HepG2 (cell line): ENCODE measurements around the gene ACVR1B. TPM values are rescaled to one million over a fixed set of nuclear protein-coding genes. Genes with fewer than 3 reads are reported as not detected.

Experiments used
- ATAC-seq: fragments of 200-7000 bp; cut with Tn5 transposase; 3 replicates; pipeline ENCODE4 v1.9.1; 2020; ENCODE audit warnings: mild to moderate bottlenecking, moderate library complexity
- BruUV-seq: library from RNA; stranded (reverse); fragments of 400-500 nt; replicated peaks from 2 replicates; lab custom pipeline; 2021; lab: Mats Ljungman, UMichigan
- CTCF ChIA-PET: fragments of 300-600 bp; formaldehyde crosslinking; extraction: SDS; loops from one replicate; lab custom pipeline; 2021; ENCODE audit warnings: low total read pairs, inconsistent platforms, low intra/inter-chr PET ratio; lab: Yijun Ruan, JAX
- POLR2A ChIA-PET: fragments of 350-600 bp; sonication (Branson Sonifier 250); formaldehyde crosslinking; loops from one replicate; lab custom pipeline; 2020; ENCODE audit warnings: antibody characterized with exemption, inconsistent platforms; lab: Yijun Ruan, JAX
- DNase-seq: peaks from one replicate; pipeline ENCODE4 v3.0.0-alpha.2; 2015; ENCODE audit warnings: low spot score
- FAIRE-seq: peaks from 3 replicates; lab custom pipeline; 2011; peaks lifted over from hg19 to GRCh38; lab: Jason Lieb, UNC
- H2AFZ ChIP-seq: one replicate; pipeline ENCODE4 v1.6.1; 2011; ENCODE audit warnings: low read length, inconsistent platforms
- H3K27ac ChIP-seq: fragments of 300-600 bp; 3 replicates; pipeline ENCODE4 v1.8.0; 2011; ENCODE audit warnings: mixed run types, mild to moderate bottlenecking, mixed read lengths, low read length, inconsistent platforms; ENCODE audit not compliant: insufficient read depth; ENCODE audit errors: extremely low read length
- H3K27me3 ChIP-seq, 2 experiments: fragments of 200-600 bp in 1 of 2; 2 replicates in 1 of 2; 3 replicates in 1 of 2; pipeline versions ENCODE4 v1.6.0 to v1.8.0; 2011; ENCODE audit warnings: low read length in 2 of 2, mild to moderate bottlenecking in 2 of 2, moderate library complexity in 2 of 2, inconsistent platforms in 1 of 2; ENCODE audit not compliant: insufficient read depth in 2 of 2, control insufficient read depth in 1 of 2
- H3K36me3 ChIP-seq, 2 experiments: fragments of 200-600 bp in 1 of 2; replicated peaks in 1 of 2; 2 replicates in 1 of 2; 3 replicates in 1 of 2; pipeline versions ENCODE4 v1.5.1 to v1.8.0; 2011; ENCODE audit warnings: low read length in 2 of 2, inconsistent platforms in 1 of 2; ENCODE audit not compliant: insufficient read depth in 2 of 2, control insufficient read depth in 1 of 2
- H3K4me1 ChIP-seq: 2 replicates; pipeline ENCODE4 v1.5.1; 2012; ENCODE audit warnings: low read length, inconsistent platforms; ENCODE audit not compliant: insufficient read depth
- H3K4me2 ChIP-seq: 2 replicates; pipeline ENCODE4 v1.6.0; 2011; ENCODE audit warnings: low read depth, low read length, inconsistent platforms
- H3K4me3 ChIP-seq, 3 experiments: fragments of 200-600 bp in 1 of 3; sonication (generic), shearing (Covaris generic) in 1 of 3; replicated peaks in 1 of 3; 2 replicates each; pipeline ENCODE4 v1.5.1; 2011 to 2016; ENCODE audit warnings: low read length in 3 of 3, inconsistent platforms in 2 of 3, low read depth in 2 of 3, mild to moderate bottlenecking in 2 of 3, control low read depth in 1 of 3, mixed read lengths in 1 of 3; ENCODE audit not compliant: insufficient read depth in 1 of 3
- H3K79me2 ChIP-seq: one replicate; pipeline ENCODE4 v1.6.1; 2011; ENCODE audit warnings: low read length, inconsistent platforms; ENCODE audit not compliant: insufficient read depth
- H3K9ac ChIP-seq: 2 replicates; pipeline ENCODE4 v1.6.0; 2011; ENCODE audit warnings: mild to moderate bottlenecking, low read depth, low read length, inconsistent platforms; ENCODE audit not compliant: insufficient read depth
- H3K9me3 ChIP-seq: 2 replicates; pipeline ENCODE4 v1.5.1; 2012; ENCODE audit warnings: mild to moderate bottlenecking, low read length
- H4K20me1 ChIP-seq: 2 replicates; pipeline ENCODE4 v1.6.0; 2011; ENCODE audit warnings: inconsistent platforms, mild to moderate bottlenecking, low read length, moderate library complexity; ENCODE audit not compliant: insufficient read depth
- ATRX ChIP-seq: sonication (generic); formaldehyde crosslinking; IDR thresholded peaks from 2 replicates; pipeline ENCODE4 v1.4.0; 2020; ENCODE audit warnings: missing genetic modification reagents, borderline replicate concordance
- CHD2 ChIP-seq: IDR thresholded peaks from 2 replicates; pipeline ENCODE4 v1.6.1; 2011; ENCODE audit warnings: low read depth, low read length, improper control_type of control experiment
- ELF3 ChIP-seq: IDR thresholded peaks from 2 replicates; pipeline ENCODE4 v1.6.1; 2016; ENCODE audit warnings: missing genetic modification reagents, missing compliant biosample characterization
- HNF1B ChIP-seq: sonication (generic); formaldehyde crosslinking; IDR thresholded peaks from 2 replicates; pipeline ENCODE4 v1.5.1; 2020; ENCODE audit warnings: mild to moderate bottlenecking, moderate library complexity, missing genetic modification reagents
- JUN ChIP-seq: sonication (generic); formaldehyde crosslinking; IDR thresholded peaks from 2 replicates; pipeline ENCODE4 v1.4.0; 2020; ENCODE audit warnings: mild to moderate bottlenecking, missing genetic modification reagents
- KDM2A ChIP-seq: sonication (generic); formaldehyde crosslinking; IDR thresholded peaks from 2 replicates; pipeline ENCODE4 v1.4.0; 2020; ENCODE audit warnings: low read depth, missing genetic modification reagents, borderline replicate concordance
- KDM6A ChIP-seq: IDR thresholded peaks from 2 replicates; pipeline ENCODE4 v1.6.1; 2016; ENCODE audit warnings: low read depth
- PATZ1 ChIP-seq: sonication (generic); formaldehyde crosslinking; IDR thresholded peaks from 2 replicates; pipeline ENCODE4 v1.4.0; 2020; ENCODE audit warnings: missing genetic modification reagents
- POLR2A ChIP-seq, 2 experiments: IDR thresholded peaks; 2 replicates each; pipeline ENCODE4 v1.6.1; 2011; ENCODE audit warnings: low read depth in 2 of 2, low read length in 2 of 2, mild to moderate bottlenecking in 1 of 2, moderate library complexity in 1 of 2; ENCODE audit not compliant: insufficient read depth in 1 of 2
- RAD21 ChIP-seq: fragments of 450-650 bp; formaldehyde crosslinking; IDR thresholded peaks from 2 replicates; pipeline ENCODE4 v1.5.0; 2020; ENCODE audit warnings: mild to moderate bottlenecking
- RFXAP ChIP-seq: sonication (generic); formaldehyde crosslinking; IDR thresholded peaks from 2 replicates; pipeline ENCODE4 v1.4.0; 2020; ENCODE audit warnings: missing genetic modification reagents, borderline replicate concordance
- SAFB2 ChIP-seq: sonication (generic); formaldehyde crosslinking; IDR thresholded peaks from 2 replicates; pipeline ENCODE4 v1.5.1; 2020; ENCODE audit warnings: missing genetic modification reagents, low read depth, mild to moderate bottlenecking, borderline replicate concordance
- SMAD3 ChIP-seq: sonication (generic); formaldehyde crosslinking; IDR thresholded peaks from 2 replicates; pipeline ENCODE4 v1.4.0; 2020; ENCODE audit warnings: missing genetic modification reagents
- STAG1 ChIP-seq: sonication (generic); formaldehyde crosslinking; IDR thresholded peaks from 2 replicates; pipeline ENCODE4 v1.4.0; 2020; ENCODE audit warnings: missing genetic modification reagents
- YY1 ChIP-seq: IDR thresholded peaks from 2 replicates; pipeline ENCODE4 v1.6.1; 2011; ENCODE audit warnings: low read length, low read depth, moderate library complexity, mild to moderate bottlenecking; ENCODE audit not compliant: insufficient read depth, insufficient replicate concordance
- ZFX ChIP-seq: sonication (generic); formaldehyde crosslinking; IDR thresholded peaks from 2 replicates; pipeline ENCODE4 v1.4.0; 2020; ENCODE audit warnings: mild to moderate bottlenecking, low read depth, missing genetic modification reagents, moderate library complexity
- ZGPAT ChIP-seq: IDR thresholded peaks from 2 replicates; pipeline ENCODE4 v1.6.1; 2016; ENCODE audit warnings: mild to moderate bottlenecking
- ZNF577 ChIP-seq: sonication (generic); formaldehyde crosslinking; IDR thresholded peaks from 2 replicates; pipeline ENCODE4 v1.4.0; 2020; ENCODE audit warnings: mild to moderate bottlenecking, low read depth, missing genetic modification reagents, borderline replicate concordance
- ZNF792 ChIP-seq: IDR thresholded peaks from 2 replicates; pipeline ENCODE4 v1.6.1; 2016
- WGBS: methylation state at CpG from one replicate; pipeline ENCODE4 v1.1.6; 2017; ENCODE audit warnings: low lambda C conversion rate; 5-methylcytosine and 5-hydroxymethylcytosine counted together
- in situ Hi-C: cut with HindIII; loops from 2 replicates; pipeline ENCODE4 v1.10.0; 2017; ENCODE audit warnings: low pct_unique_long_range_greater_than_20kb; ENCODE audit not compliant: extremely low pct_ligation_motif_present
- intact Hi-C: fragments of 100-400 bp; cut with micrococcal nuclease; formaldehyde crosslinking; loops from one replicate; pipeline ENCODE4 v1.10.0; 2022; ENCODE audit not compliant: unreplicated experiment
- polyA plus RNA-seq, 8 experiments: library from polyadenylated mRNA; depleted of rRNA in 3 of 8; stranded (reverse) in 7 of 8; unstranded in 1 of 8; fragments of >200 nt; fragmentation: Illumina TruSeq in 4 of 8; extraction: Trizol in 4 of 8; gene quantifications; 2 replicates each; pipeline versions ENCODE4 v1.2.1 to v1.2.3, GENCODE V29; 2011 to 2016; ENCODE audit warnings: low read depth in 4 of 8, missing spikeins in 1 of 8, mixed read lengths in 1 of 8; ENCODE audit not compliant: insufficient read depth in 1 of 8
- total RNA-seq, 5 experiments: library from RNA; depleted of rRNA; stranded (reverse); fragments of >200 nt; fragmentation: Illumina TruSeq; extraction: Trizol; gene quantifications; 2 replicates each; pipeline ENCODE4 v1.2.3, GENCODE V29; 2016; ENCODE audit warnings: low read depth in 1 of 5

Gene ACVR1B
- total and polyA plus RNA-seq, 2 of the 13 experiments (the other 11 are each of a cell fraction or from before 2014, with no cell fraction given) = 8.9 to 12.1 TPM

- BruUV-seq = no TSS peak
- H3K4me3 ChIP-seq = no peak overlapping the region
- H3K9ac ChIP-seq = no peak overlapping the region
- no peak overlapping the region for H2AFZ ChIP-seq
- FAIRE-seq (peak; percentile 65), ATAC-seq (peak; percentile 63), DNase-seq (peak; percentile 40)
- CTCF ChIA-PET = interaction anchor here (1.3 to 5.7 kb wide), 4 partner anchors 11 to 79 kb away, joined by 4 to 99 read pairs (median 6); no protein-coding TSS in a partner anchor
- no peaks in the 10 kb centered on the region for H3K79me2 ChIP-seq
- H3K27ac ChIP-seq = no peak overlapping the region
- in situ Hi-C loops (no loop called here), intact Hi-C loops (loop anchor here (1.0 kb wide), 1 partner anchor 16 kb away; no protein-coding TSS in a partner anchor)
- POLR2A ChIA-PET = interaction anchor here (0.9 to 2.2 kb wide), 2 partner anchors 16 to 19 kb away, joined by 3 to 8 read pairs; no protein-coding TSS in a partner anchor
- WGBS = 50% methylated on average over 2 of the region's 5 CpGs
- peaks cover 0 to 3% of the 10 kb centered on the region in 2 experiments; a peak in 1 of 5 replicates for H3K36me3 ChIP-seq
- H3K4me1 ChIP-seq = peaks cover 14% of the 10 kb centered on the region
- H3K27me3 ChIP-seq = 0 out of 5 replicates have a peak, but pooled peaks cover 0 to 1% of the 10 kb centered on the region in 2 experiments
- H4K20me1 ChIP-seq = no peaks in the 10 kb centered on the region
- no peaks in the 10 kb centered on the region for H3K9me3 ChIP-seq
- no peak overlapping the region for H3K4me2 ChIP-seq
- TF ChIP-seq POLR2A (IDR thresholded peaks at IDR 0.05; ENCODE audit: insufficient read depth in 1 of 2, low read depth in 2 of 2, low read length in 2 of 2) (no peak), RAD21 (CRISPR knock-in tag) (peak; percentile 87), PATZ1 (CRISPR knock-in tag) (peak; percentile 80), YY1 (peak; percentile 35), SMAD3 (CRISPR knock-in tag) (no peak), KDM2A (CRISPR knock-in tag) (peak; percentile 26; the same call in 1 of the 2 replicates), ZNF792 (no peak), ATRX (CRISPR knock-in tag) (no peak), CHD2 (no peak), ZFX (CRISPR knock-in tag) (no peak), KDM6A (CRISPR knock-in tag) (no peak), SAFB2 (CRISPR knock-in tag) (no peak), RFXAP (CRISPR knock-in tag) (0 out of 2 replicates have a peak, but pooled peaks have one; percentile 24), ELF3 (CRISPR knock-in tag) (0 out of 2 replicates have a peak, but pooled peaks have one; percentile 20), ZGPAT (0 out of 2 replicates have a peak, but pooled peaks have one; percentile 21), ZNF577 (CRISPR knock-in tag) (no peak), STAG1 (peak; percentile 90), JUN (no peak), HNF1B (CRISPR knock-in tag) (peak; percentile 74; the same call in 1 of the 2 replicates)
Measured at GRCh38 chr12:52004042-52004648, 52.6 kb downstream of the ACVR1B start.
